ENCODE results near the gene CANT1.

- TF ChIP-seq YY1 (IDR thresholded peaks at IDR 0.05) (no peak), CTCF (IDR thresholded peaks at IDR 0.05; ENCODE audit: low read depth, low read length, missing input control) (no peak), SP1 (IDR thresholded peaks at IDR 0.05) (no peak), TAF1 (conservative IDR thresholded peaks at IDR 0.05) (no peak), MAX (IDR thresholded peaks at IDR 0.05) (no peak), NR2F2 (IDR thresholded peaks at IDR 0.05) (no peak), REST (IDR thresholded peaks at IDR 0.05) (no peak), RAD21 (IDR thresholded peaks at IDR 0.05) (no peak)
Measured at GRCh38 chr17:79002796-79003593, 6.6 kb downstream of the CANT1 start.

All from liver (tissue), 3 donors.